Fibroblast of skin of right quadriceps (primary cell): ENCODE data around the gene ZNF723.
"Not testable (repeated sequence)": the region's sequence is repeated elsewhere in the genome, so short reads cannot be mapped to it uniquely, and the experiment has no call there.

Source experiments
- DNase-seq: peaks from one replicate; pipeline ENCODE4 v3.0.0-alpha.2; 2013

Gene ZNF723

DNA sequence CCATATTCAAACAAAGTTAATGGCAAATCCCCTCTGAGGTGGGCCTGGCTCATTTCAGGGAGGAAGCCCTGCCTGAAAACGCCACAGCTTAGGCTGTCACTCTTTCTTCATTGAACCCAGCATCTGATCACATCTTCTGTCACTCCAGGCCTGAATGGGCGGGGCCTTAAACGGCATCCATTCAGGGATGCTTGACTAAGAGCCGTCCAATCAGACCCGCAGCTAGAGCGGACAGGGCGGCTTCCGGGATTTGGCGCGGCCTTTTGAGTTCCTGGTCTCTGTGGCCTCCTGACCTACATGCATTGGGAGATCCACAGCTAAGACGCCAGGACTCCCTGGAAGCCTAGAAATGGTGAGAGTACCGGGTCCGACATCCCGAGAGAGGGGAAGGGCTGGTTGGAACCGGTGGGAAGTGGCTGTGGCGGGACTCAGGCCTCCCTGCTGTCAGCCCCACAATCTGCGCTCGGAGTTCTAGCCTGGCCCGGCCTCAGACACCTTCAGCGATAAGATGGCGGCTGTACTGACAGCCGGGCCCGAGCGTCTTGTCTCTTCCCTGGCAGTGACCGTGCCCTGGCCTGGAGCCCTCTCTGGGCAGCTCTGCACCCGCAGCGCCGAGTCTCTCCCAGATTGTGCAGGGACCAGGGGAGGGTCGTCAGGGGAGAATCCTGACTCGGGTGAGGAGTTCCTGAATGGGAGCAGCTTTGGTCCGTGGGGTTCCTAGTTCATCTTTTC lies at the start of gene ZNF723:
Gene ZNF723 (plus strand): TSS at position 261 of the 732 bp plus-strand sequence. CDS start 89 bp downstream, at position 350.
- no peak for DNase-seq

DNA sequence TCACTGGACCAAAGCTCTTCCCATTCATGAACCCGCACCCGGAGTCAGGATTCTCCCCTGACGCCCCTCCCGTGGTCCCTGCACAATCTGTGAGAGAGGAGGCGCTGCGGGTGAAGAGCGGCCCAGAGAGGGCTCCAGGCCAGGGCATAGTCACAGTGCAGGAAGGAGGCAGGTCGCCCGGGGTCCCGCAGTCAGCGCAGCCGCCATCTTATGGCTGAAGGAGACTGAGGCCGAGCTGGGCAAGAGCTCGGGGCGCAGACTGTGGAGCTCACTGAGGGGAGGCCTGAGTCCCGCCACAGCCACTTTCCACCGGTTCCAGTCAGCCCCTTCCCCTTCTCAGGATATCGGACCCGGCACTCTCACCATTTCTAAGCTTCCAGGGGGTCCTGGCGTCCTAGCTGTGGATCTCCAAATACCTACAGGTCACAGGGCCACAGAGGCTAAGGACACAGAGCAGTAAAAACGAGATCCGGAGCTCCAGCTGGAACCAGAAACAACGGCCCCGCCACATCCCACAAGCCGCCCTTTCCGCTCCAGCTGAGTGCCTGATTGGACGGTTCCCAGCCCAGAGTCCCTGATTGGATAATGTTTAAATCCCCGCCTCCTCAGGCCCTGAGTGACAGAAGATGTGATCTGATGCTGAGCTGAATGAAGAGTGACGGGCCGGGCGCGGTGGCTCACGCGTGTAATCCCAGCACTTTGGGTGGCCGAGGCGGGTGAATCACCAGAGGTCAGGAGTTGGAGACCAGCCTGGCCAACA lies 48.3 kb upstream of the ZNF723 start, which contains the start of gene ZNF99:
Gene ZNF99 (minus strand): TSS at position 501 of the 760 bp plus-strand sequence. CDS start 135 bp downstream, at position 366.
- DNase-seq: no peak

- not testable (repeated sequence) for DNase-seq
These were observed 39.2 kb upstream of the ZNF723 start for GRCh38 chr19:22792863-22793262.

DNA sequence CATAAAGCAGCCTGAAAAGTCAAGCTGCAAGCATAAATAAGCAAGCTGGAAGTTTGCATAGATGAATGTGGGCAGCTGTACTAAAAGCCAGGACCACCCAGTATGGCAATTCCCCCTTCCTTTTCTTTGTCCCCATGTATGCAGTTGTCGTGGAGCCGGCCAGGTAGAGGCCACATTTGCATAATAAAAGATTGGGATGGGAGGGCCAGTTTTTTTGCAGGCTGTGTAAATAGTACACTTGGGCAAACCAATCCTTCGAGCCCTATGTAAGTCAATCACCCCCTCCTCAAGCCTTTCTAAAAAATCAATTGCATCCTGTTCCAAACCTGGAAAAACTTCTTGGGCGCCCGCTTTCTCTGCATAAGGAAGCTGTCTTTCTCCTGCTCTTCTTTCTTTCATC lies 35.1 kb upstream of the ZNF723 start:
- DNase-seq: no peak

DNA sequence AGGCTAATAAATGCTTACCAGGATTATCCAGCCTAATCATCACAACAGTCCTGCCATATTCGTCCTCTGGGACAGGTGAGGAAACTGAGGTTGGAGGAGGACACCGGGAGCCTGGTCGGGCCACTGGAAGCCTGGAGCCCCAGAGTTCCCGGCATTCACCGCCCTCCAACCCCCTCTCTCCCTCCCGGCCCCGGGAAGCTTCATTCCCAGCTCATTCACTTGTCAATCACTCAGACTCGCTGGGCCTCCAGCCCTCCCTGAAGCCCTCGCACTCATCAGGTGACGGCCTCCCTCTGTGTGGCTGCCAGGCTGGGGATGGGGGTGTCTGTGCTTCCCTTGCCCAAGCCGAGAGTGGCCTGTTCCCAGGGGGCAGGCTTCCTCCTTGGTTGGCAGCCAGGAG lies 25.7 kb upstream of the ZNF723 start:
- DNase-seq: no peak

GRCh38 chr19:22807061-22807835 lies 24.8 kb upstream of the ZNF723 start:
- DNase-seq: no peak

DNA sequence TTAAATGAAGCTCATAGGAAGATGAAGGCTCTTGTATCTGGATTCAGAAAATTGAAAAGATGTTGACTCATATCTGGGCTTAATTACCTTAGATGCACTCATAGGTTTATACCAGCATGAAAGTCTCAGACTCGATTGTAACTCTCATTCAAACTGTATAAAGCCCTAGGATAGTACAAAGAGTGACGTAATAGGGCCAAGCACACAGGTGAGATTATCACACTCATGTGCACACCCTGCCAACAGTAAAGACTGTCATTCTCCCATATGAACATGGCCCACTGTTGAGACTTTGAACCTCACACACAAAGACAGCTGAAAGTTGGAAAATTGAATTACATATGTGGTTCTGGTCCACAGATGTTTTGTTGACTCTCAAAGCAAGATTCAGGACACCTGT lies 18.0 kb upstream of the ZNF723 start:
- DNase-seq: no peak

DNA sequence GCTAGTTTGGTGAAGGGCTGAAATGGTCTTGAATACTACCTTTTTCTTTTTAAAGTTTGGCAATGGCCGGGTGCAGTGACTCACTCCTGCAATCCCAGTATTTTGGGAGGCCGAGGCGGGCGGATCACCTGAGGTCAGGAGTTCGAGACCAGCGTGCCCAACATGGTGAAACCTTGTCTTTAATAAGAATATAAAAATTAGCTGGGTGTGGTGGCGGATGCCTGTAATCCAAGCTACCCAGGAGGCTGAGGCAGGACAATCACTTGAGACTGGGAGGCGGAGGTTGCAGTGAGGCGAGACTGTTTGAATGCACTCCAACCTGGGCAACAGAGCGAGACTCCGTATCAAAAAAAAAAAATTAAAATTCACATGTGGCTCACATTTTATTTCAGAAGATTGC lies 880 bp upstream of the ZNF723 start:
- no peak for DNase-seq

DNA sequence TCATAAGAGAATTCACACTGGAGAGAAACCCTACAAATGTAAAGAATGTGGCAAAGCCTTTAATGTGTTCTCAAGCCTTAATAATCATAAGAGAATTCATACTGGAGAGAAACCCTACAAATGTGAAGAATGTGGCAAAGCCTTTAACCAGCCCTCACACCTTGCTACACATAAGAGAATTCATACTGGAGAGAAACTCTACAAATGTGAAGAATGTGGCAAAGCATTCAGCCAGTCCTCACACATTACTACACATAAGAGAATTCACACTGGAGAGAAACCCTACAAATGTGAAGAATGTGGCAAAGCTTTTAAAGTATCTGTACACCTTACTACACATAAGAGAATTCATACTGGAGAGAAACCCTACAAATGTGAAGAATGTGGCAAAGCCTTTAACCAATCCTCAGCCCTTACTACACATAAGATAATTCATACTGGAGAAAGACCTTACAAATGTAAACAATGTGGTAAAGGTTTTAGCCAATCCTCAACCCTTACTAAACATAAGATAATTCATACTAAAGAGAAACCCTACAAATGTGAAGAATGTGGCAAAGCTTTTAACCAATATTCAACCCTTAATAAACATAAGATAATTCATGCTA lies 25.7 kb downstream of the ZNF723 start:
- DNase-seq: not testable (repeated sequence)

- no peak for DNase-seq
These were observed 50.7 kb downstream of the ZNF723 start for GRCh38 chr19:22882797-22883196.

DNA sequence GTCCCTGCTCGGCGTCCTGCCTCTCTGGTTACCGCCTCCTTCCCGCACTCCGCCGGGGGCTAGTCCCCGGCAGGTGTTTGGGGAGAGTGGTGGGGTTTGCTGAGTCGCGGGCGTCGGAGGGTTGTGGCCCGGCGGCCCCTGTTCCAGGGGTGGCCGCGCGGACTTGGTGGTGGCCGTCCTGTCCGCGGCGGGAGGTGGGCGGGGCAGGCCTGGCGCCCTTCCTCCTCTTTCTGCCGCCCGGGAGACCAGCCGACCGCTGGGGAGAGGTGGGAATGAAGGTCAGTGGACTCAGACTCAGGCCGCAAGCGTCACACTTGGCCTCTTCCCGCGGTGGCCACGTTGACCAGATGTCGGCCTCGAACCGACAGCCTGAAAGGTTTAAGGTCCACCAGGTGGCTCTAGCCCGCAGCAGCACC lies 61.8 kb downstream of the ZNF723 start:
- no peak for DNase-seq

DNA sequence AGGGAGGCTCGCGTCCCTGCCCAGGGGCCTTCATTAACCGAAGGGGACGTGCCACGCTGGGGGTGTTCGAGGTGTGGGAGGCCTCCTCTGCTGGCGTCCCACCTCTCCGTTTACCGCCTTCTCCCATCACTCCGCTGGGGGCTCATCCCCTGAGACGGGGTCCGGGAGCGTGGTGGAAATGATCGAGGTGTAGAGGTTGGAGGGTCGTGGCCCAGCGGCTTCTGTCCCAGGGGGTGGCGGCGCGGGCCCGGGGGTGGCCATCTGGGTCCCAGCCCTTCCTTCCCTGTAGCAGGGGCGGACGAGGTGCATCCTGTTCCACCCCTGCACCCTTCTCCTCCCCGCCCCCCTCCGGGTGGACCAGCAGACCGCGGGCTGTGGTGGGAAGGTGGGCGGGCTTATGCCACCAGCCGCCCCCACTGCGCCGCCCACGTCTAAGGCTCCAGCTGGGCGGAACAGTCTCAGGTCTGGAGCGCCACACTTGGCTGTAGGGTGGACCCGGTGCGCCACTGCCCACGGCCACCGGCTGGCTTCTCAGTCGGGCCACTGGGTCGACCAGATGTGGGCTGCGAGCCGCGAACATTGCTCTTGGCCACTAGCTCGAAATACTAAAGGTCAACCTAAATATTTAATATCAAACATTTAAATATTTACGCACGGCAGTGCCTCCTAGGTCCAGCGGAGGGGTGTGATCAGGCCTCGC lies 69.5 kb downstream of the ZNF723 start:
- no peak for DNase-seq
